HUDEP-2 (cell line): Measurements from ENCODE around the gene APP.

ENCODE experiments used
- DNase-seq, 76 experiments: peaks; one replicate each; lab custom pipeline; 2025; ENCODE audit not compliant: unreplicated experiment in 76 of 76; lab: John Stamatoyannopoulos, UW

APP gene

DNA sequence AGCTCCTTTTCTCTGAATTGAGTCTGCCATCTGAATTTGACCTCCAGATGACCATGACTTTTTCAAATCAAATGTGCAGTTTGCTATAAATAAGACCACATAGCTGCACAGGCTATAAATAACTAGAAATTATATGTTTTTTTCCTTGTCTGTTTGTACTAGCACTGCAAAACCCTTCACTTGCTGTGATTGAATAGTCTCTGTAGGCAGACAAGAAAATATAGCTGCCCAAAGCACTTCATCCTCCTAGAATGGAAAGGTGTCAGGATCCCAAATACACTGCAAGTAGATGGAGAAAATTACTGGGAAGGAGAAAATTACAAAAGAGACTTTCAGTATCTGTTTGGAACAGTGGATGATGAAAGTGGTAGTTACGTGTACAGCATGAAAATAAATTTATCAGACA, 175.8 kb downstream of the APP start:
- no peak for DNase-seq

DNA sequence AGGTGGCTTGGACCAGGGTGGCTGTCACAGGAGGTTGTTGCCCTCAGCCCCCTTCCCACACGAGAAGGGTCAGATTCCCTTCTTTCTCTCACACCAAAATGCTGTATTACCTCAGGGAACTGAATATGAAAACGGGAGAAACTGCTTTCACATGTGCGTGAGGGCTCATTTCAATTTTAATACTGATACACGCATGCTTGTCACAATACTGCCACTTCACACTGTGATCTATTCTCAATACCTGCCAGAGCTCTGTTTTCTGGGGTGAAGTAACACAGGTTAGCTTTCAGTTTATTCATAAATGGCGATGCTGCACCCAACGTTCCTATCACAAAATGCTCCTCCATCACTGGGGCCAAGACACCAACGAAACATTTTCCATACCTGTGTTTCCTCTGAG, 181.8 kb downstream of the APP start:
- no peak for DNase-seq

DNA sequence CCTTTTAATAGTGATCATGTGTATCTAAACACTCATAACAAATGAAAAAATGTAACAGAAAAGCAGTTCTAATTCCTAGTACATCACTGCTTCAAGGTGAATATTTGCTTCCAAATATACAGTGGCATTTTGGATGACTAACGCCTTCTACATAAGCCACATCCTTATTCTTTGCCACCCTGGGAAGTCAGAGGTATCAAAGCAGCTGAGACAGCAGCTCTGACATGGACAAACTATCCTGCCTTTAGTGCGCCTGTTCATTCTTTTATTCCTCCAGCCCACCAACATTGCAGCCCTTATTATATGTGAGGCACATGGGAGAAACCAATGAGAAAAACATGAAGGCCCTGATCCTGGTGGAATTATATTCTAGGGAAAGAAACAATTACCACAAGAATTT, 183.0 kb downstream of the APP start:
- no peak for DNase-seq

DNA sequence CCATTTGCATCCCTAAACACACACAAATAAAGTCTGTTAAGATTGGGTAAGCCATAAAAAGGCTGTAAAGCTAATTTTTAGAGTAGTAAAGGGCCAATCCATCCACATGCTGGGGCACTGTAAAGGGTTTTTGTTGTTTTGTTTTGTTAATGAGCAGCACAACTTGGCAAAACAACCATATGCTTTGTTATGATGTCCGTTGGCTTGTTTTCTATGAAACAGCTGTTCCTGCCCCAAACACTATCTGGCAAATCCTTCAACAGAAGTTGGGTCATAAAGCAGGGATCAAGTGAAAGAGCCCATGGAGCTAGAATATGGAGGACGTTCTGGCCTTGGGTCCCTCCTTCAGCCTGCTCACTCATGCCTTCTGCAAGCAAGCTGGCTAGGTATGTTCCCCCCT, 183.6 kb downstream of the APP start:
- no peak for DNase-seq

DNA sequence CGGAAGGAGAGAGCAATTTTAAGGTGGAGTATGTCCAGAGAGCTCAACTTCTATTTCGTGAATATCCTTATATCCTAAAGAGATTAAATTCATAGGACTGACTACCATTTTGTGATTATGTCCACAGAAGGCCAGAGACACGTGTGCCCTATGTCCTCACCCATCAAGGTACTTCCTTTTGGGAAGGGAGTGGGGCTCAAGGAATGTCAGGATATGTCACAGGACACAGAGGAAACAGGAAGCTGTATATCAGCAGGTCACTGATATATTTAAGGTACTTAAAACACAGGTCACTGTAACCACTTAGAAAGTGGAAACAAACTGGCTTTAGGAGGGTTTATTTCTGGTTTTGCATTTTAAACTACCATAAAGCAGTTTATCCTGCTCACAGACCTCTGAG, 184.6 kb downstream of the APP start:
- DNase-seq: no peak

DNA sequence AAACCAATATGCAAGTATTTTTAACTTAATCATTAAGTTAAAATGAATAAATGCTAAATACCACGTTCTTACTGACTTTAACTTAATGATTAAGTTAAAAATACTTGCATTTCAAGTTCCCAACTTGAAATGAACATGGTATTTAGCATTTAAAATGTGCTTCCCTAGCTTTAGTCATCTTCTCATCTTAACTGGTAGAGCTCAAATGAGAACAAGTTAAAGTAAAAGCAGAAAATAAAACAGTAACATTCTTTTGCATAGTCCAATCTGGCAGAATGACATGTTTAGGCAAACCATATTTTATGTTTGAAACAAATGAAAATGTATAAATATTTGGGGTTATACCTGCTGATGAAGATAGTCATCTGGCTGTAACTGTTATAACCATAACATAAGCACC, 186.0 kb downstream of the APP start:
- no peak for DNase-seq

DNA sequence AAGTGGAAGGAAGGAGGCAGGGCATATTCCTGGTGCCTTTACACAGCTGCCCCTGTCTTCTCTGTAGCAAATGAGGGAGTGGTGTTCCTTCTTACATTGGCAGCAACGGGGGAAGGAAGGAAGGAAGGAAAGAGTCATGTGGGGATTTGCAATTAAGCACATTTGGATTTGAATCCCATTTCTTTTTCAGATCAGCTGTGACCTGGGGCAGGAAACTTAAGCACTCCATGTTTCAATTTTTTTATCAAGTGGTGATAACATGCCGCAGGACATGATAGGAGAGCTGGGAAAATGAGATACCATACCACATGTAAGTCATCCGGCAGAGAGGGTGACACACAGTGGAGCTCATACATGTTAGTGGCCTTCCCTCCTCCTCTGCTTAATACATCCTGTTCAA, 186.8 kb downstream of the APP start:
- DNase-seq: peak in 13 of 76 experiments; percentile 6 to 36 (median 25)

DNA sequence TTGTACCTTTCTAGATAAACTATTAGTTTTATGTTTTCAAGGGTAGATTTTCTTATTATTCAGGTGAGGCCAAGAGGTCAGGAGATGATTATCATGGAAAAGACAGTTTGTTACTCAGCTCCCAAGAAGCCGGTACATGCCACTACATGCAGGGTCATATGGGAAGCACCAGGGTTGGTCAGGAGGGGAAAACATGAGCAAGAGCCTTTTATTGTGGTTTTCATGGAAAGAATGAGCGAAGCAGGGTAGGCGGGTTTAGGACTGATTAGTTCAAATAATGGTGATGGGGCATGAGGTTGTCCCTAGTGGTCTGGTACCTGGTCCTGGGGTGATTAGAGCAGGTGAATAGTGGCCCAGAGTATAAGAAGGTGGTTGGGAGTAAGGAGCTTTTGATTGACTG, 189.9 kb downstream of the APP start:
- DNase-seq: no peak

DNA sequence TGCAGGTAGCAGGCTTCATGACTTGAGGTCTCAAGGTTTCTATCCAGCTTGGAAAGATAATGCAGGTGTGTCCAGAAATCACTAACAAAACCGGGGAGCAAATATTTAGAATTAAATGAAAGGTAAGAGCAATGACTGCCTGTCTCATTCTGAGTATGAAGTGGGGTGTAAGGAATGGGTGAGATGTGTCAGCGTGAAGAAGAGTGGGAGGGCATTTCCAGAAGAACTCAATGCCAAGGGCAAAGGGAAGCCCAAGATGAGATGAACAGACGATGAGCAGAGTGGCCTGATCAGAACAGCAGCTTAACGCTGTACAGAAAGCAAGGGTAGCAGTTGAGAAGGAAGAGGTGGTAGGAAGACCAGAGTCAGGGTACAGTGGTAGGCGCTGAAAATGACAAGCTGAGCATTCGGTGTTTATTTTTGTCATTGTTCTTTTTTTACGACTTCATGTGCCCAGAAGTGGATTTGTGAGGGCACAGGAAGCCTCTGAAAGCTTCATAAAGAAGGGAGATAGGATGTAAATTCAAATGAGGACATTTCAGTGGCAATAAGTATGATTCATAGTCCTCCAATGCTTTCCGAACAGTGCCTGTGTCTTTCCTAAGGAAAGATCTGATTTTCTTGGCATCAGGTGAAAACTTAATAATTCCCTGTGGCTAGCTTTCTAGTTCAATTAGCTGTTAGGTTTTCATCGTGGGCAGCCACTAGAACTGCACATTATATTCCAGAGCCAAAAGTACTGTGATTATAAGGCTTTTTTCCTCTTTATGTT, 190.5 kb downstream of the APP start:
- no peak for DNase-seq

DNA sequence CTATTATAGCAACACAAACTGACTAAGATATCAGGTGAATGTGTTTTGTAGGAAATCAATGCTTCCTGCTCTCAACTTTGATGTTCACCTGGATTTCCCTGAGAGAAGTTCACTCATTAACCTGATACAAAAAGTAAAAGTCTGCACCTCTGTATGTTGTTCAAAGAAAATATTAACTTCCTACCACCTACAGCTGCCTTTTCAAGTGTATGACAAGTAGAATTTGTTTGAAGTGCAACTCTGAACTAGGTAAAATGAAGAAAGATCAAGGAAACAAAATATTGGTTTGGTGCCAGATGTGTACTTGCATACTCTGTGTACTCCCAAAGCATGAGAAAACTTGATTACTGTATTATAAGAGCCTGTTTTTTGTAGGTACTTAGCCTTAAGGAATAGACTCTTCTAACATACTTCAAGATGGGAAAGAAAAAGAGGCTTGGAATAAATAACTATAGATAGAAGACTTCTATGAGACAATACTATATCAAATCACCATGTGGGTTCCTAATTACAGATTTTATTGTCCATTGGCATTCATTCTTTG, 193.4 kb downstream of the APP start:
- DNase-seq: no peak

DNA sequence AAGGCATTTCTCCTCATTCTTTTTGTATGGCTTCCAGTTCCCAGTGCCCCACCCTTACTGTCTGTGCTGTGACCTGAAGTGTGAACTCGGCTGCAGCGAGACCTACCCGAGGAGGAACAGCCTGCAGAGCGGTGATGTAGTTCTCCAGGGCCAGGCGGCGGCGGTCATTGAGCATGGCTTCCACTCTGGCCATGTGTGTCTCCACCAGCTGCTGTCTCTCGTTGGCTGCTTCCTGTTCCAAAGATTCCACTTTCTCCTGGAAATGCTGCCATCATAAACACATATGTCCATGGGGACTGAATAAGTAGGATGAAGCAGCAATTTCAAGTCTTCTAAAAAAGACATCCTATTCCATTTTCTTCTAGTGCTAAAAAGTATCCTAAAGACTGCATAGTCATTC, 195.6 kb downstream of the APP start:
- no peak for DNase-seq

DNA sequence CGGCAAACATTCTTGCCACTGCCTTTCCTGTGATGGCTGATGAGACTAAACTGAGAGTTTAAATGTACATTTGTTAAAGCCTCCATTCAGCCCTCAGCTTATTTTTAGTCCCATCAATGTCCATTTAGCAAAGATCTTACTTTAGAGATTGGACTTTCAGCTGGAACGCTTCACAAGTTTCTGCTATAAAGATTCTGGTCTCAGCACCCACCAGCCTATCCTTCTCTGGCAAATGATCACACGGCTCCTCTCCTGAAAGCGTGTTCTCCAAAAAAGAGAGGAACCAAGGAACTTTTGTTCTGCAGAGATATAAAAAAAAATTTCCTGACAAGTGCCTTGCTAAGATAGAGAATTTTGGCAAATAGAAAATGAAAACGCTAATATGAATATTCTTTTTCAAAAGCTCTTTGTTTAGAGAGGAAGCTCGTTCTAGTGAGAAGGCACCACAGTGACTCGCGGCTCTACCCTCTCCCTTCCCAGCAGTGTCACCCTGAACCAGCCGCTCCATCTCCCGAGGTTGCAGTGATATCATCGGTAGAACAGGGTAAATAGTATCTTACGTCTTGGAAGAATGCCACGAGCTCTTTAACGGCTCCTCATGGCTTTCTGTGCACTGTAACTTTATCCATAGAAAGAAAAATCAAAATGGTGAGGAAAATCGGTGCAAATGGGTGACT, 200.2 kb downstream of the APP start:
- DNase-seq: no peak

DNA sequence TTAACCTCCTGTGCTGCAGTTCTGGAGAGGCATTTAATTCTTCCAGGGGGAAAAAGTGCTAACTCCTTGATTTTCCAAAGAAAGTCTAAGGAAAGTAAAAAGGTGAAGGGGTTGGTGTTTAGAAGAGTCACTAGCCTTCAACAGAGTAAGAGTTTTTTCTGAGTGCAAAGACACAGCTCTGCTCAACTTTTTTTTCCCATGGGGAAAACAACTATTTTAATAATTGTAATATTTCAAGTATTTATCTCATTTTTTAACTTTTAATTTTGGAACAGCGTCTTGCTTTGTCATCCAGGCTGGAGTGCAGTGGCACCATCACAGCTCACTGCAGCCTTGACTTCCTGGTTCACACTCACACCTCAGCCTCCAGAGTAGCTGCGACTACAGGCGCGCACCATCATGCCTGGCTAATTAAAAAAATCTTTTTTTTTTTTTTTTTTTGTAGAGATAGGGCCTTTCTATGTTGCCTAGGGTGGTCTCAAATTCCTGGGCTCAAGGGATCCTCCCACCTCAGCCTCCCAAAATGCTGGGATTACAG, 202.6 kb downstream of the APP start:
- DNase-seq: no peak

DNA sequence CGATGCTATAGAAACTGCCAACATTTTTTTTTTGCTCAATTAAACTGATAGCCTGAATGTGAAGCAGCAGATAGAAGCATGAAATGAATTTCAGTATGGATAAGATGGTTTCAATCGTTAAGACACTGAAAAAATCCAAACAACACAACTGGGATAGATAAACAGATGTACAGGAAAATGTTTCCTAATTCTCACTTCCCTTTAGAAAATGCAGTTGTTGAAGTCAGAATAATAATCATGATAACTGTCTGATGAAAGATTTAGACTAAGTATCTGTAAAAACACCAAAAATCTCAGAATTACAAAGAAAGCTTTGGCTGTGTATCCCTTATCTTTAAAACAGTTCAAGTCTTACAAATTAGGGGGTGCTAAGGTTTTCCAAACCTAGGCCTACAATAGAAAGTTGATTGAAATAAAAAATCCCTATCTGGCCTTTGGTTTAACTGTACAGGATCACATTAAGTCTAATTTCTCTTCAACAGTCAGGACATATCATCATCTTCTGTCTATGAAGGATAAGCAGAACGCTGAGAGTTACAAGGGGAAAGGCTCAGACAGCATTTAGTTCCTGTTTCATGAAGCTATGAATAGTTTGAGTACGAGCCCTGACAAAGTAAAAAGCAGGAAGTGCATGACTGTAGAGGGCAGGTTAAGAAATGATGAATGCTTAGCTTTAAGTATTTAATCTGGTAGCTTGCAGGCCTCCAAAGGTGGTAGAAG, 203.2 kb downstream of the APP start:
- DNase-seq: no peak

DNA sequence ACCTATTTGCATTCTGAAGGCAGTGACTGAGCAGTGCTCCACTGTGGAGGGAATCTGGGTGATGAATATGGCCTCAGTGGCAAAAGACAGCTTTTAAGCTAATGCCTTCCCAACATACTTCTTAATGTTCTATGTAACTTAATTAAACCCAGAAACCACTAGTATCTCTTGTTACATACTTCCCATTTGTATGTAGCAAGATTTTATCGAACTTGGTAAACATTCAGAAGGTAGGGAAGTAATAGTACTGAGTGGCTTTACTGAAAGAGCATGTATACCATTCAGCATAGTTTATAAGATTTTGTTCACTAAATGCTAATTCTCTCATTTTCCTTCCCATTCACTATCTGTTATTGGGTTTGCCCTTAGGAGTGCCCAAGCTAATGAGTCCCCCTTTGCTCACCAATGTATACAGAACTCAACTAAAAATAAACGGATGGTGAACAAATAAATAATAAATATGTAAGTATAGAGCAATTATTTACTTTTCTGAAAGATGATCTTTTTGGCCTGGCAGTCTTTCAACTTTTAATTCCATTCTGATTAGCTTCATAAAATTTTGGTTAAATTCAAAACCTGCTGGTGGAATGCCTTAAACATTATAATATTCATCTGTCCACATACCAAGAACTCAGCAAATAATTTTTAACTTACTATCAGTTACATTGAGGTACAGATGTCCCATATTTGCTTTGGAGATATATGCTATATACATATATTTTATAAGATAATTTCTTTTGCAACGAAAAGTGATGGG, 204.4 kb downstream of the APP start:
- no peak for DNase-seq

DNA sequence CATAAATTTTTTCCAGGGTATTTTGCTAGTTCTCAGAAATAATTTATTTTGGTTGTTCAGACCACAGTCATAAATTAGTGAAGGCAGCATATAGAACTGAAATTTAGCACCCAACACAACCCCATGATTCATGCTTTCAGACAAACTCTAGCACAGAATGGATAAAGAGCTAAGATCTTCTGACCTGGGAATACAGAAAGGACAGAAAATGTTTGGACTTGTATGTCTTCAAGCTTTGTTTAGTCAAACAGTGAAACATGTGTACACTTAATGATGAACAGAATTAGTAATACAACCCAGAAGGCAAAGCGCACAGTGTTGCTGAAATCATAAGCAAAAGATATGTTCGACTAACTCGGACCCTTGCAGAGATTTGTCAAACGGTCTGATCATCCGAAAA, 205.6 kb downstream of the APP start:
- DNase-seq: no peak

DNA sequence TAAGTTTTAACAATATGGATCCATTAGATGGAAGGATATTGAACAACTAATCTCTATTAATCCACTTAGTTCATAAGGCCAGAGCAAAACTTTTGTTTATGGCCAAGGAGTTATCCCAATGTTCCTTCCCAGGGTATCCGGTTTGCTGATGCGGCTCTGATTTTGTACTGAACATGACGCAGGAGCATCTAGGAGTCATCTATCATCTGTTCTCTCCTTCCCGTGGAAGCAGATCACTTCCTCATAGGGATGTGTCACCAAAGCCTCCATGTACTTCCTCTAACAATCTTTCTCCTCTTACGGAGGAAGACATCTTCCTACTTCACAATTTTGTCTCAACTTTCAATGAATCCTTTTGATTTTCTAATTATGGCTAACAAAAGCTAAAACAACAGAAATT, 206.6 kb downstream of the APP start:
- DNase-seq: no peak

DNA sequence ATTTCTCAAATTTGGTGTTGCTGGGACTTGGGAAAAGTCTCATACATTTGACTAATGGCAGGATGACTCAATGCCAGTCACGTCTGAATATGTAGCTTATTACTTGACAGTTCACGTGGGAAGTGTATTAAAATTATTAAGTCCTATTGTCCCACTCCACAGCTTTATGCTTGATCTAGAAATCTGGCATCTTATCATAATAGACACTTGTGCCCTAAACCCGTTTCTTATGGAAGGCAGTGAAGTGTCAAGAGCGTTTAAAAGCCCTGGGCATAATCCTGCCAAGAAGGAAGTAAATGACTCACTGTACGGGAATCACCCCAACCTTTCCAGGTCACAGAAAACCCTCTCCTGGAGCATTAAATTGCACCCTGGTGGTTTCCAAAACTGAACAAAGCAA, 207.4 kb downstream of the APP start:
- no peak for DNase-seq

DNA sequence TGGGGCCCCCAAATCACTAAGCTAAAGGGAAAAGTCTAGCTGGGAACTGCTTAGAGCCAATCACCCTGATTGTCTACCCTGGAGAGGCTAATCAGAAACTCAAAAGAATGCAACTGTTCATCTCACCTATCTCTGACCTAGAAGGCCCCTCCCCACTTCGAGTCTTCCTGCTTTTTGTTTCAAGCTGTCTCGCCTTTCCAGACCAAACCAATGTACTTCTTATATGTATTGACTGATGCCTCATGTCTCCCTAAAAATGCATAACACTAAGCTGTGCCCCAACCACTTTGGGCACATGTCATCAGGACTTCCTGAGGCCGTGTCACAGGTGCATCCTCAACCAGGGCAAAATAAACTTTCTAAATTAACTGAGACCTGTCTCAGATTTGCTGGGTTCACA, 209.5 kb downstream of the APP start:
- no peak for DNase-seq

DNA sequence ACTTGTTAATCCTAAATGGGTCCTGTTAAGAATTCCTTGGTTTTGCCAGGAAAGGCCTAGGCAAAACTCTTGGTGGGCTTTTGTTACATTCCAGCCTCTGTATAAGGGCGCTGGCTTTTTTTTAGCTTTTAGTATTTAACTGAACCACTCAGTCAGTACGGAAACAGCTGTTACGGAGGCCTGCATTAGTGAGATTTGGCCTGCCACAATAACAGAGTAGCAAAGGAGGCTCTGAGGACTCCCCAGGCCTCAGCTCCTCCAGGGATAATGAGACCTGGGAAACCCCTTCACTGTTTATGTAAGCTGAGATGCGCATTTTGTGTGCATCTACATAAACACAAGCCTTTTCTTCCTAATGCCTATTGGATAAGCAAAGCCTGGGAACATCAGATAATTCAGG, 210.2 kb downstream of the APP start:
- DNase-seq: no peak

DNA sequence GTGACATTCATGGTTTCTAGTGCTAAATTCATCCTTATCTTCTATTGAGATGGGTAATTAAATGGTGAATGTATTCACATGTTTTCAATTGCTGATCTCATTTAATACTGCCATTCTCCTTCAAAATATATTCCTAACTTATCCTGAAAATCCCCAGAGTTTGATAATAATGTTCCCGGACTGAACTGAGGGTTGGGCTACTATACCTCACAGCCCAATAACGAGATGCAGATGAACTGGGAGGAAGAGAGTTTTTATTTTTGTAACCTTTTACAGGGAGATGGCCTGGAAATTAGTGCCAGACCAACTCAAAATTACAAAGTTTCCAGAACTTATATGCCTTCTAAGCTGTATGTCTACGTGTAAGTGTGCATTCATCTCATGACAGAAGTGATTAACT, 210.8 kb downstream of the APP start:
- DNase-seq: no peak
